ENCODE measurements around the gene EGR1. TPM values are rescaled to one million over a fixed set of nuclear protein-coding genes. Genes with fewer than 3 reads are reported as not detected.

EGR1 gene
- polyA plus RNA-seq, 1 donor (not counting 4 experiments of a cell fraction or from before 2014, with no cell fraction given) = 5.6 TPM

- peaks cover 39 to 40% of the 10 kb centered on the region in 2 experiments for H3K36me3 ChIP-seq (ENCODE audit: control insufficient read depth in 2 of 2, extremely low read depth in 1 of 2, insufficient read depth in 2 of 2, low read length in 2 of 2)
- DNase-seq (ENCODE audit: low read depth, low spot score) (no peak), FAIRE-seq (no peak)
- dilution Hi-C loops (cut with MboI; ENCODE audit: extremely low pct_ligation_motif_present, low sequenced_read_pairs) = no loop called here
- H4K20me1 ChIP-seq (ENCODE audit: control insufficient read depth, extremely low read depth, insufficient read depth, low read length) = peaks cover 3% of the 10 kb centered on the region
- no peaks in the 10 kb centered on the region for H3K9me1 ChIP-seq (ENCODE audit: control insufficient read depth, extremely low read depth, insufficient read depth, low read length)
- no peak overlapping the region for H3K4me3 ChIP-seq (ENCODE audit: control insufficient read depth in 2 of 3, extremely low read depth in 1 of 3, insufficient read depth in 2 of 3, low read depth in 1 of 3, low read length in 3 of 3)
- no peaks in the 10 kb centered on the region for H3K27me3 ChIP-seq (ENCODE audit: control insufficient read depth, extremely low read depth, insufficient read depth, low read length)
- no peak overlapping the region for H3K27ac ChIP-seq (ENCODE audit: control insufficient read depth, insufficient read depth, low read length)
- H3K9me3 ChIP-seq (ENCODE audit: control insufficient read depth, low read depth, low read length) = no peaks in the 10 kb centered on the region
- no peak overlapping the region for H3K9ac ChIP-seq (ENCODE audit: control insufficient read depth, extremely low read depth, insufficient read depth, low read length)
- H3K79me2 ChIP-seq (ENCODE audit: control insufficient read depth, insufficient read depth, low read length) = peaks cover 47% of the 10 kb centered on the region
- no peaks in the 10 kb centered on the region for H3K4me1 ChIP-seq (ENCODE audit: control insufficient read depth, extremely low read depth, insufficient read depth, low read length)
- no peak overlapping the region for H2AFZ ChIP-seq (ENCODE audit: control insufficient read depth, low read length)
- H3K4me2 ChIP-seq (ENCODE audit: control insufficient read depth, extremely low read depth, insufficient read depth, low read depth, low read length) = no peak overlapping the region
- TF ChIP-seq, protein P1, sequence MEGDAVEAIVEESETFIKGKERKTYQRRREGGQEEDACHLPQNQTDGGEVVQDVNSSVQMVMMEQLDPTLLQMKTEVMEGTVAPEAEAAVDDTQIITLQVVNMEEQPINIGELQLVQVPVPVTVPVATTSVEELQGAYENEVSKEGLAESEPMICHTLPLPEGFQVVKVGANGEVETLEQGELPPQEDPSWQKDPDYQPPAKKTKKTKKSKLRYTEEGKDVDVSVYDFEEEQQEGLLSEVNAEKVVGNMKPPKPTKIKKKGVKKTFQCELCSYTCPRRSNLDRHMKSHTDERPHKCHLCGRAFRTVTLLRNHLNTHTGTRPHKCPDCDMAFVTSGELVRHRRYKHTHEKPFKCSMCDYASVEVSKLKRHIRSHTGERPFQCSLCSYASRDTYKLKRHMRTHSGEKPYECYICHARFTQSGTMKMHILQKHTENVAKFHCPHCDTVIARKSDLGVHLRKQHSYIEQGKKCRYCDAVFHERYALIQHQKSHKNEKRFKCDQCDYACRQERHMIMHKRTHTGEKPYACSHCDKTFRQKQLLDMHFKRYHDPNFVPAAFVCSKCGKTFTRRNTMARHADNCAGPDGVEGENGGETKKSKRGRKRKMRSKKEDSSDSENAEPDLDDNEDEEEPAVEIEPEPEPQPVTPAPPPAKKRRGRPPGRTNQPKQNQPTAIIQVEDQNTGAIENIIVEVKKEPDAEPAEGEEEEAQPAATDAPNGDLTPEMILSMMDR (optimal IDR thresholded peaks at IDR 0.05 in 1 of 3, IDR thresholded peaks at IDR 0.05 in 1 of 3, conservative IDR thresholded peaks at IDR 0.05 in 1 of 3; ENCODE audit: extremely low read depth in 1 of 3, insufficient read depth in 2 of 3, low read length in 3 of 3) = no peak
- no peak for TF ChIP-seq EZH2 (IDR thresholded peaks at IDR 0.05; ENCODE audit: low read length)
Measured at GRCh38 chr5:138515556-138516245, 50.4 kb downstream of the EGR1 start.

DNA sequence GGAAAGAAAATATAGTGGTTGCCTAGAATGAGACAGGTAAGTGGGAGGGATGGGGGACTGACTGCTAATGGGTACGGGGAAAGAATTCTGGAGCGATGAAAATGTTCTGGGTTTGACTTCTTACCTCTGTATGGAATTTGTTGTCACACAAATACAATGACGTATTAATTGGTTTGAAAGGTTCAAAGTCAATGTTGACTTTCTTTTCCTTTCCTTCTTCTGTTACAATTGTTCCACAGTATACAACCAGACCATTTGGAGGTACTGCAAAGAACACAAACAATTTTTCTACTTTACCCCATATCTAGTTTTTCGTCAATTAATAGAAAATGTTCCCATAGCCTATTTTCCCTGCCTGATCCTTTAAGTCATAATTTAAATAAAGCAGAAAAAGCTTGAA lies 52.2 kb downstream of the EGR1 start:
- no peak overlapping the region for H2AFZ ChIP-seq (ENCODE audit: control insufficient read depth, low read length)
- H3K4me1 ChIP-seq (ENCODE audit: control insufficient read depth, extremely low read depth, insufficient read depth, low read length) = no peaks in the 10 kb centered on the region
- no peaks in the 10 kb centered on the region for H3K9me1 ChIP-seq (ENCODE audit: control insufficient read depth, extremely low read depth, insufficient read depth, low read length)
- no peaks in the 10 kb centered on the region for H3K27me3 ChIP-seq (ENCODE audit: control insufficient read depth, extremely low read depth, insufficient read depth, low read length)
- peaks cover 33 to 35% of the 10 kb centered on the region in 2 experiments for H3K36me3 ChIP-seq (ENCODE audit: control insufficient read depth in 2 of 2, extremely low read depth in 1 of 2, insufficient read depth in 2 of 2, low read length in 2 of 2)
- H3K9ac ChIP-seq (ENCODE audit: control insufficient read depth, extremely low read depth, insufficient read depth, low read length) = no peak overlapping the region
- H3K4me3 ChIP-seq (ENCODE audit: control insufficient read depth in 2 of 3, extremely low read depth in 1 of 3, insufficient read depth in 2 of 3, low read depth in 1 of 3, low read length in 3 of 3) = no peak overlapping the region
- H3K9me3 ChIP-seq (ENCODE audit: control insufficient read depth, low read depth, low read length) = no peaks in the 10 kb centered on the region
- peaks cover 3% of the 10 kb centered on the region for H4K20me1 ChIP-seq (ENCODE audit: control insufficient read depth, extremely low read depth, insufficient read depth, low read length)
- TF ChIP-seq EZH2 (IDR thresholded peaks at IDR 0.05; ENCODE audit: low read length) = no peak
- TF ChIP-seq, protein P1 (optimal IDR thresholded peaks at IDR 0.05 in 1 of 3, IDR thresholded peaks at IDR 0.05 in 1 of 3, conservative IDR thresholded peaks at IDR 0.05 in 1 of 3; ENCODE audit: extremely low read depth in 1 of 3, insufficient read depth in 2 of 3, low read length in 3 of 3) = no peak
- dilution Hi-C loops (cut with MboI; ENCODE audit: extremely low pct_ligation_motif_present, low sequenced_read_pairs) = no loop called here
- DNase-seq (ENCODE audit: low read depth, low spot score) = no peak
- no peak overlapping the region for H3K27ac ChIP-seq (ENCODE audit: control insufficient read depth, insufficient read depth, low read length)
- no peak for FAIRE-seq
- H3K4me2 ChIP-seq (ENCODE audit: control insufficient read depth, extremely low read depth, insufficient read depth, low read depth, low read length) = no peak overlapping the region
- H3K79me2 ChIP-seq (ENCODE audit: control insufficient read depth, insufficient read depth, low read length) = peaks cover 60% of the 10 kb centered on the region

Small RNA genes lying within 50 kb of the gene (small RNA-seq; reads per million reads assigned to genes)
- gene AC113403.1 (ENCODE audit: insufficient read length in 3 of 3, low read depth in 3 of 3, low replicate concordance in 1 of 3) = 0 reads per million in 3 experiments

Other genes starting within 250 kb of the EGR1 start
- gene GFRA3, start 190.9 kb upstream of the EGR1 start, polyA plus RNA-seq = not detected in 3 replicates
- gene CDC25C, start 133.7 kb upstream of the EGR1 start, polyA plus RNA-seq = 1.4 to 4.7 TPM (median 3.1 TPM) in 3 replicates
- gene FAM53C, start 127.2 kb upstream of the EGR1 start, polyA plus RNA-seq = 24.6 to 31.5 TPM (median 25.5 TPM) in 3 replicates
- 17.2 to 29.1 TPM (median 28.8 TPM) in 3 replicates for gene KDM3B, start 112.8 kb upstream of the EGR1 start, polyA plus RNA-seq
- gene REEP2, start 26.4 kb upstream of the EGR1 start, polyA plus RNA-seq = 0.19 to 0.41 TPM (median 0.35 TPM) in 3 replicates
- gene ETF1, start 77.8 kb downstream of the EGR1 start, polyA plus RNA-seq = 96.4 to 137 TPM (median 99.8 TPM) in 3 replicates
- gene HSPA9, start 109.9 kb downstream of the EGR1 start, polyA plus RNA-seq = 153 to 195 TPM (median 153 TPM) in 3 replicates